ENCODE measurements around the gene KRTAP10-10.
"Not testable (repeated sequence)": the region's sequence is repeated elsewhere in the genome, so short reads cannot be mapped to it uniquely, and the experiment has no call there.

The KRTAP10-10 gene

GRCh38 chr21:44637018-44637850, at the start of gene KRTAP10-10:
Gene KRTAP10-10 (plus strand): TSS chr21:44637356. CDS start chr21:44637418, 62 bp downstream.
- peak in 2 of 3 experiments; percentile 57 to 84 for DNase-seq

DNA sequence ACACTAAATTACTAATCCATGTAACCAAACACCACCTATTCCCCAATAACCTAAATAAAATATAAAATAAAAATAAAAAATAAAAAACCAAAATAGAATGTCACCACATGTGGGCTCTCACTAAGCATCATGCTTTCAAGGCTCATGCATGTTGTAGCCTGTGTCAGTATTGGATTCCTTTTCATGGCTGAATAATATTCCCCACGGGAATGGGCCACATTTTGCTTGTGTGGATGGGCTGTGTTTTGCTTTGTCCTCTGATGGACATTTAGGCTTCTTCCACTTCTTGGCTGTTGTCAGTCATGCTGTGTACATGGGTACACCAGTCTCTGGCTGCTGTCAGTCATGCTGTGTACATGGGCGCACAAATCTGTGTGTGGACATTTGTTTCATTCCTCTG, 48.1 kb upstream of the KRTAP10-10 start:
- DNase-seq = no peak

DNA sequence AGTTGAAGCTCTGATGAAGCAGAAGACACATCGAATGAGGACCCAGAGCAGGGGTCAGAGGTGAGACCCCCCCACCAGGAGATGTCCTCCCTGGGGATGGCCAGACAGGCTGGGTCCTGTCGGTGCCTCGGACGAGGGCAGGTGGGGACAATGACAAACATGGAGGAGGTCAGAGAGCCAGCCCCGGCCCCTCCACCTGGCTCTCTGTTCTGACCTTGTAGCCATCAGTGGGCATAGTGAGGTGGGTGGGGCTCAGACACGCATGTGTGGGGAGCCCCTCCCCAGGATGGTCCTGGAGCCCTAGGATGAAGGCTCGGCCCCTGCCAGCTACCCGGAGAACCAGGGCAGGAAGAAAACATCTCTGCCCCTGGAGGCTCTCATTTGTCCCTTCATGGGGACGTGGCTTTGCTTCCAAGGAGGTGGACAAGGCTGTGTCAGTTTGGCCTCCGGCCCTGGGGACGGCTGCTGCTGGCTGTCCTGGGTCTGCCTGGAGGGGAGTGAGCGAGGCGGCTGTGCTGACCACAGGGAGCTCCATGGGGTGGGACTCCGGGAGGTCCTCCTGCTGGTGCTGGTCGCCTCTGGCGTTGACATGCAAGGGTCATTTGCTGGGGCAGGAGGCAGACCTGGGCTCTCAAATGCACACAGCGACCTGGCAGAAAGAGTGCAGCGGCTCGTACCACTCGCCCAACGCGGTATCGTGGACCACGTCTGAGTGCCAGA, 47.4 kb upstream of the KRTAP10-10 start:
- no peak for DNase-seq

DNA sequence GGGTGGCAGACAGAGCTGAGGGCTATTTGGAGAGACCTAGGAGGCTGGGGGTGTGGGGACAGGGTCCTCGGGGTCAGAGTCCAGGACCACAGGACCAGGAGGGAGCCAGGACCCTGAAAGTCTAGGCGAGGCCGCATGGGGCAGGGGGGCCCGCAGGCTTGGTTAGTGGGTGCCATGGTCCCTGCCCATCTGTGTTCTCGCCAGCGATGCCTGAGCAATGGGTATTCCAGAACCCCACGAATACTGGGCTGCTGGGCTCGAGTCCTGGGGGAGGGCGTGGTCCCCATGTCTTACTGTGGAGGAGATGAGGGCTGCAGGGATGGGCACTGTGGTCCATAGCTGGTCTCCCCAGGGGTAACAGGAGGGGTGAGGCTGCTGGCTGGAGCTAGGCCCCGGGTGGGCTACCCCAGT, 46.8 kb upstream of the KRTAP10-10 start:
- no peak for DNase-seq

GRCh38 chr21:44590897-44591800, 46.0 kb upstream of the KRTAP10-10 start:
- DNase-seq = peak in 2 of 3 experiments; percentile 27 to 51

- DNase-seq = peak in 1 of 3 experiments; percentile 24
Observed at GRCh38 chr21:44591801-44592130, 45.4 kb upstream of the KRTAP10-10 start.

GRCh38 chr21:44592446-44593311, 44.5 kb upstream of the KRTAP10-10 start, which contains the start of gene KRTAP10-6:
Gene KRTAP10-6 (minus strand): TSS chr21:44592505. CDS start chr21:44592484, 21 bp downstream.
- peak in 2 of 3 experiments; percentile 52 to 65 for DNase-seq

- peak; percentile 59 to 87 (median 71) for DNase-seq
Observed at GRCh38 chr21:44593598-44594405, 43.4 kb upstream of the KRTAP10-10 start.

DNA sequence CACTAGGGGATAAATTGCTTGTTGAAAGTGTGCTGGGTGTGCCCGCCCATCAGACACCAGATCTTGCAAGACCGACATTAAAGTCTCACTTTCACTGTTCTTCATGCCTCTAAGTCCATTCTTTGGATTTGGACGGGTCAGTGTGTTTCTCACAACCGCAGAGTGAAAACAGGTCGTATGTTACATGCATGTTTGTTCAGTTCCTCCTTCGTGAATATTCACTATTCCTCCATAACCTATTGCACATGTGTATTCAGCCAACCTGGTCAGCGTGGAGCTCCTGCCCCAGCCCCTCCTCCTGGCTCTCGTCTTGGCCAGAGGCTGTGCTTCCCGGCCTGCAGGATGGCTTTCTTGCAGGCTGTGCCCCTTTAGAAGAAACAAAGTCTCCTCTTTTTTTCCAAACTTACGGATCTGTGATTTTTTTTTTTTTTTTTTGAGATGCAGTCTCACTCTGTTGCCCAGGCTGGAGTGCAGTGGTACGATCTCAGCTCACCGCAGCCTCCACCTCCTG, 42.7 kb upstream of the KRTAP10-10 start:
- peak in 1 of 3 experiments; percentile 56 for DNase-seq

DNA sequence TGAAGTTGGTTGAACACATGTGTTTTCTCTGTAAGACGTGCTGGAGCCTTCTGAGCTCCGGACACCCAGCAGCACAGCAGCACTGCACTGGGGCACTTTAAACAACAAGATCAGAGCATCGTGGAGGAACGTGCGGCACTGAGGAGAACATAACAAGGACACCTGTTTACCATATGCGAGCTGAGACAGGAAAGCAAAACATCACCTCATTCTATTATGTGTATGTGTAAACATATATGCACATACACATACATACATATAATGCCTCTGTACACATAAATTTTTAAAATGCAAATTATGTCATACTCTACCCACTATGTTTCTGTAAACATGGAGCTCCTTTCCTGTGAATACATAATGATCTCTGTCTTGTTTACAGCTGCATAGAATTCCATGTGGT, 41.6 kb upstream of the KRTAP10-10 start:
- no peak for DNase-seq

DNA sequence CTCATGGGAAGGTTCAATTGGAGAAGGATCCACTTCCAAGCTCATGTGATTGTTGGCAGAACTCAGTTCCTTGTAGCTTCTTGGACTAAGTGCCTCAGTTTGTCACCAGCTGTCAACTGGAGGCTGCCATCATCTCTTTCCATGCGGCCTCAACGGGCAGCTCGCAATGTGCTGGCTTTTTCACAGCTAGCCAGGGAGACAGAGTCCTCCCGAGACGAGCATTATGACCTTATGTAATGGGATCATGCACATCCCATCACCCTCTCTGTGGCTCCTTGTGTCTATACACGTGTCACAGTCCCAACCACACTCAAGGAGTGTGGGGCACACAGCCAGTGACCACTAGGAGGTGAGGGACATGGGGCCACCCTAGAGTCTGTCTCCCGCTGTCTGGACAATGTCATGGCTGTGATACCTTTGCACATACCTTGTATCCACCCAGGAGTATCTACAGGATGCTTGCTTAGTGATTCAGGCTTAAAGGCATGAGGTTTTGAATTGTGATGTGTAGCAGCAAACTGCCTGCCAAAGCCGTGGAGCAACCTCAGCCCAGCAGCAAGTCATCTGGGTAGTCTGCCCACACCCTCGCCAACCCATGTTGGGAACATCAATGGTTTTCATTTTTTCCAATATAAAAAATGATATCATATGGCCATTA, 41.0 kb upstream of the KRTAP10-10 start:
- no peak for DNase-seq

- DNase-seq = no peak
Observed at GRCh38 chr21:44598061-44598460, 39.1 kb upstream of the KRTAP10-10 start.

- no peak for DNase-seq
Observed at GRCh38 chr21:44599264-44600029, 37.7 kb upstream of the KRTAP10-10 start.

DNA sequence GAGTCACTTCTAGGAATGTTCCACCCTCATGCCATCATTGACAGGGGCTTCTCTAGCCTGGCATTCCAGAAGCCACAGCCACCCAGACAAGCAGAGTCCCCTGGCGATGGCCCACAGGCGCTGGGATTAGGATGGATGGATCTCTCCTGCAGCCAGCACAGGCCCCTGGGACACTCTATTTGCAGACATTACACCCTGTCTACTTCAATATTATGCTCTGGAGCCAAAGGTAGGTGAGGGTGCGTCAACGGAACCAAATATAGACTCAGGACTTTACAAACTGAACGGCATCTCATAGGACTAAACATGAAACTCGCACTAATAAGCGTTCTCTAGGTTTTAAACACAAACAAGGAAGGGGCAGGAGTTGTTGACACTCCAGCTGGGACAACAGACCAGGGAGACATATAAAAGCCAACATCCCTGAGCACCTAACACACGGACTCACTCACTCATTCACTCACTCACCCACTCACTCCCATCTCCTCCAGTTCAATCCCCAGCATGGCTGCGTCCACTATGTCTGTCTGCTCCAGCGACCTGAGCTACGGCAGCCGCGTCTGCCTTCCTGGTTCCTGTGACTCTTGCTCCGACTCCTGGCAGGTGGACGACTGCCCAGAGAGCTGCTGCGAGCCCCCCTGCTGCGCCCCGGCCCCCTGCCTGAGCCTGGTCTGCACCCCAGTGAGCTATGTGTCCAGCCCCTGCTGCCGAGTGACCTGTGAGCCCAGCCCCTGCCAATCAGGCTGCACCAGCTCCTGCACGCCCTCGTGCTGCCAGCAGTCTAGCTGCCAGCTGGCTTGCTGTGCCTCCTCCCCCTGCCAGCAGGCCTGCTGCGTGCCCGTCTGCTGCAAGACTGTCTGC, 36.8 kb upstream of the KRTAP10-10 start, which contains the start of gene KRTAP10-7:
Gene KRTAP10-7 (plus strand): TSS at position 480 of the 861 bp plus-strand sequence. CDS start 25 bp downstream, at position 505.
- DNase-seq = not testable (repeated sequence)

DNA sequence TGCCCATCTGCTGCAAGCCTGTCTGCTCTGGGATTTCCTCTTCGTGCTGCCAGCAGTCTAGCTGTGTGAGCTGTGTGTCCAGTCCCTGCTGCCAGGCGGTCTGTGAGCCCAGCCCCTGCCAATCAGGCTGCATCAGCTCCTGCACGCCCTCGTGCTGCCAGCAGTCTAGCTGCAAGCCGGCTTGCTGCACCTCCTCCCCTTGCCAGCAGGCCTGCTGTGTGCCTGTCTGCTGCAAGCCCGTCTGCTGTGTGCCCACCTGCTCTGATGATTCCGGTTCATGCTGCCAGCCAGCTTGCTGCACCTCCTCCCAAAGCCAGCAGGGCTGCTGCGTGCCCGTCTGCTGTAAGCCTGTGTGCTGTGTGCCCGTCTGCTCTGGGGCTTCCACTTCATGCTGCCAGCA, 36.1 kb upstream of the KRTAP10-10 start:
- not testable (repeated sequence) for DNase-seq

DNA sequence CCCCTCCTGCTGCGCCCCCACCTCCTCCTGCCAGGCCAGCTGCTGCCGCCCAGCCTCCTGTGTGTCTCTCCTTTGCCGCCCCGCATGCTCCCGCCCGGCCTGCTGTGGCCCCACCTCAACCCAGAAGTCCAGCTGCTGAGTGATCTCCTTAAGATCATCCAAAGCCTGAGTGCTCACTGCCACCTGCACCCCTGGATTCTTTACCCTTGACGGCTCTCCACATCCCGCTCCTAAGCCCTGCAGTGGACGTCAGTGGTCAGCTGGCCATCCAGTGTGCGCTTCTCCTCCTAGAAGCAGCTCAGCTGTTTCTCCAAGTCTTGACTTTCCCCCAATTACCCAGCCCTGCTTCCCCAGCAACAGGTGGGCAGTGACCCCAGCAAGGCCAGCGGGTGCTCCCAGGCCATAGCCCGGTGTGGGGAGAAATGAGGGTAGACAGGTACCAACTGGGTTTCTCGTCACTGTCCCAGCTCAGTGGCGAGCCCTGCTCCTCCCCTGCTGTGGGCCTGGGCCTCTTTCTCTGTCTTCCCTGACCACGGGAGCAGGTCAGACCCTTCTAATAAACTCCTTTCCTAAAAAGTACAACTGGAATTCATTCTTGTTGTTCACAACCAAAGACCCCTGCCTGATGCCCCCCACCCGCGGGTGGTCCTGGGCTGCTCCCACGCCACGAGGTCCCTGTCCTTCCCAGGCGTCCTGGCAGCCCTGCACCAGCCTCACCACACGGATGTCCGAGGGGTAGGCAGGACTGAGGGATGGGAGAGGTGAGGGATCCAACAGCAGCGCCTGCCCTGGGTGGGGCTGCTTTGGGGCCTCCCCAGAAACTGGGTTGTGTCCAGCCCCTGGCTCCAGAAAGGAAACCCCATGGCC, 35.3 kb upstream of the KRTAP10-10 start:
- no peak for DNase-seq

DNA sequence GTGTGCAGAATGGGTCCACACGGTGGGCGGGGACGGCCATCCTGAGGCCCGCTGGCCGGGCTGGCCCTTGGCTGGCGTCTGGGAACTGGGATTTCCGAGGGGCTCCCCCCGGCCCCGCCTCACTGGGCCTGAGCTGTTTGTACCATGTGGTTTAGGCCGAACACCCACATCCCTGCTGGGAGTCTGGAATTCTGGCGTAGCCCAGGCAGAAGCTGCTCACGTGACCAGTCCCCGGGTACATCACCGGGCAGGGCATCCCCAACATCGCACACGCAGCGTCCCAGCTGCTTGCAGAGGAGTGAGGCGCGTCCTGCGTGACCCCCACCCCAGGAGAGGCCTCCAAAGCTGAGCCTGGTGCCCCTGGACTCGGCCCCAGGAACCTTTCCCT, 34.7 kb upstream of the KRTAP10-10 start:
- DNase-seq = no peak

Measured in NCI-H1417 (cell line).